GM12891 (cell line): ENCODE data around the gene BCCIP.

Experiments used
- PAX5 ChIP-seq: IDR thresholded peaks from 2 replicates; pipeline ENCODE4 v1.6.1; 2011; ENCODE audit warnings: low read length, moderate library complexity, mild to moderate bottlenecking; ENCODE audit not compliant: insufficient read depth, severe bottlenecking
- POLR2A ChIP-seq: IDR thresholded peaks from 2 replicates; pipeline ENCODE4 v1.6.1; 2011; ENCODE audit warnings: low read depth, low read length, control low read depth
- POLR2AphosphoS5 ChIP-seq: IDR thresholded peaks from 2 replicates; pipeline ENCODE4 v1.6.1; 2011; ENCODE audit warnings: low read depth, low read length, control low read depth
- POU2F2 ChIP-seq: IDR thresholded peaks from 2 replicates; pipeline ENCODE4 v1.6.1; 2011; ENCODE audit warnings: low read depth, mild to moderate bottlenecking, control low read depth, low read length, moderate library complexity
- SPI1 ChIP-seq: IDR thresholded peaks from 2 replicates; pipeline ENCODE4 v1.6.1; 2011; ENCODE audit warnings: low read depth, low read length, control low read depth
- TAF1 ChIP-seq: IDR thresholded peaks from 2 replicates; pipeline ENCODE4 v1.6.1; 2011; ENCODE audit warnings: low read depth, low read length, control low read depth

GRCh38 chr10:125801574-125801973 is 21.8 kb upstream of the BCCIP start:
- no peak for TF ChIP-seq POU2F2
- TF ChIP-seq POLR2A, result no peak
- TF ChIP-seq TAF1, result no peak
- TF ChIP-seq SPI1, result no peak
- TF ChIP-seq POLR2AphosphoS5, result no peak
- TF ChIP-seq PAX5, result no peak
